Breast epithelium (tissue), 3 donors: Measurements from ENCODE around the gene SOX15.

ENCODE experiments used
- POLR2A ChIP-seq: fragments of 450-650 bp; IDR thresholded peaks from one replicate; pipeline ENCODE4 v1.6.1; 2016; ENCODE audit warnings: antibody characterized with exemption, mild to moderate bottlenecking, moderate library complexity
- POLR2AphosphoS5 ChIP-seq, 3 donors: sonication (generic); formaldehyde crosslinking; IDR thresholded peaks; one replicate each; pipeline ENCODE4 v1.6.1; 2017; ENCODE audit warnings: antibody characterized with exemption in 3 of 3
- TF ChIP-seq, protein P1 (sequence below), 3 donors: fragments of 450-650 bp; IDR thresholded peaks; one replicate each; pipeline ENCODE4 v1.5.1; 2016 to 2017; ENCODE audit warnings: antibody characterized with exemption in 3 of 3, mild to moderate bottlenecking in 3 of 3, moderate library complexity in 3 of 3

DNA sequence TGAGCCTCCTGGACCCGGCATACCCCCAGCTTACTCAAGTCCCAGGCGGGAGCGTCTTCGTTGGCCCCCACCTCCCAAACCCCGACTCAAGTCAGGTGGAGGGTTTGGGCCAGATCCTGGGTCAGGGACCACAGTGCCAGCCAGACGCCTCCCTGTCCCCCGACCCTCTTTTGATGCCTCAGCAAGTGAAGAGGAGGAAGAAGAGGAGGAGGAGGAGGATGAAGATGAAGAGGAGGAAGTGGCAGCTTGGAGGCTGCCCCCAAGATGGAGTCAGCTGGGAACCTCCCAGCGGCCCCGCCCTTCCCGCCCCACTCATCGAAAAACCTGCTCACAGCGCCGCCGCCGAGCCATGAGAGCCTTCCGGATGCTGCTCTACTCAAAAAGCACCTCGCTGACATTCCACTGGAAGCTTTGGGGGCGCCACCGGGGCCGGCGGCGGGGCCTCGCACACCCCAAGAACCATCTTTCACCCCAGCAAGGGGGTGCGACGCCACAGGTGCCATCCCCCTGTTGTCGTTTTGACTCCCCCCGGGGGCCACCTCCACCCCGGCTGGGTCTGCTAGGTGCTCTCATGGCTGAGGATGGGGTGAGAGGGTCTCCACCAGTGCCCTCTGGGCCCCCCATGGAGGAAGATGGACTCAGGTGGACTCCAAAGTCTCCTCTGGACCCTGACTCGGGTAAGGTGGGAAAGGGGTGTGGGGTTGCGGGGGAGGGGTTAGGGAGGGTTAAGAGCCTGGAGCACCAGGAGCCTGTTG, 26.6 kb downstream of the SOX15 start:
- TF ChIP-seq, protein P1, sequence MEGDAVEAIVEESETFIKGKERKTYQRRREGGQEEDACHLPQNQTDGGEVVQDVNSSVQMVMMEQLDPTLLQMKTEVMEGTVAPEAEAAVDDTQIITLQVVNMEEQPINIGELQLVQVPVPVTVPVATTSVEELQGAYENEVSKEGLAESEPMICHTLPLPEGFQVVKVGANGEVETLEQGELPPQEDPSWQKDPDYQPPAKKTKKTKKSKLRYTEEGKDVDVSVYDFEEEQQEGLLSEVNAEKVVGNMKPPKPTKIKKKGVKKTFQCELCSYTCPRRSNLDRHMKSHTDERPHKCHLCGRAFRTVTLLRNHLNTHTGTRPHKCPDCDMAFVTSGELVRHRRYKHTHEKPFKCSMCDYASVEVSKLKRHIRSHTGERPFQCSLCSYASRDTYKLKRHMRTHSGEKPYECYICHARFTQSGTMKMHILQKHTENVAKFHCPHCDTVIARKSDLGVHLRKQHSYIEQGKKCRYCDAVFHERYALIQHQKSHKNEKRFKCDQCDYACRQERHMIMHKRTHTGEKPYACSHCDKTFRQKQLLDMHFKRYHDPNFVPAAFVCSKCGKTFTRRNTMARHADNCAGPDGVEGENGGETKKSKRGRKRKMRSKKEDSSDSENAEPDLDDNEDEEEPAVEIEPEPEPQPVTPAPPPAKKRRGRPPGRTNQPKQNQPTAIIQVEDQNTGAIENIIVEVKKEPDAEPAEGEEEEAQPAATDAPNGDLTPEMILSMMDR (IDR thresholded peaks at IDR 0.05), result no peak
- TF ChIP-seq POLR2AphosphoS5 (IDR thresholded peaks at IDR 0.05) (no peak), POLR2A (no peak)
